Smooth muscle cell (in vitro differentiated cells): ENCODE measurements around the gene NFKBIB. TPM values are rescaled to one million over a fixed set of nuclear protein-coding genes. Genes with fewer than 3 reads are reported as not detected.

Experiments
- DNase-seq: peaks from one replicate; lab custom pipeline; 2025; ENCODE audit not compliant: unreplicated experiment; lab: John Stamatoyannopoulos, UW
- H2AFZ ChIP-seq: fragments of 200-600 bp; sonication (generic); 2 replicates; pipeline ENCODE4 v1.6.0; 2016; ENCODE audit warnings: antibody characterized with exemption, low read depth, mild to moderate bottlenecking
- H3F3A ChIP-seq: fragments of 200-600 bp; sonication (generic); 2 replicates; pipeline ENCODE4 v1.6.0; 2017; ENCODE audit warnings: antibody characterized with exemption, low read depth
- H3K27ac ChIP-seq: fragments of 200-600 bp; sonication (generic); 2 replicates; pipeline ENCODE4 v1.5.1; 2016; ENCODE audit warnings: low read depth, mild to moderate bottlenecking
- H3K27me3 ChIP-seq: fragments of 200-600 bp; sonication (generic); 2 replicates; pipeline ENCODE4 v1.6.1; 2016; ENCODE audit warnings: low read depth, mild to moderate bottlenecking
- H3K36me3 ChIP-seq: fragments of 200-600 bp; sonication (generic); 2 replicates; pipeline ENCODE4 v1.5.1; 2016; ENCODE audit warnings: low read depth
- H3K4me1 ChIP-seq: fragments of 200-600 bp; sonication (generic); 2 replicates; pipeline ENCODE4 v1.5.1; 2016; ENCODE audit warnings: low read depth
- H3K4me2 ChIP-seq: fragments of 200-600 bp; sonication (generic); 2 replicates; pipeline ENCODE4 v1.6.0; 2016; ENCODE audit warnings: mild to moderate bottlenecking
- H3K4me3 ChIP-seq: fragments of 200-600 bp; sonication (generic); 2 replicates; pipeline ENCODE4 v1.5.1; 2016; ENCODE audit warnings: mild to moderate bottlenecking
- H3K79me2 ChIP-seq: fragments of 200-600 bp; sonication (generic); 2 replicates; pipeline ENCODE4 v1.6.0; 2016; ENCODE audit warnings: low read depth, mild to moderate bottlenecking
- H3K9ac ChIP-seq: fragments of 200-600 bp; sonication (generic); 2 replicates; pipeline ENCODE4 v1.6.0; 2016; ENCODE audit warnings: low read depth
- H3K9me3 ChIP-seq: fragments of 200-600 bp; sonication (generic); replicated peaks from 2 replicates; pipeline ENCODE4 v1.5.1; 2016; ENCODE audit warnings: low read depth
- H4K20me1 ChIP-seq: fragments of 200-600 bp; sonication (generic); 2 replicates; pipeline ENCODE4 v1.6.0; 2016; ENCODE audit warnings: low read depth
- WGBS: methylation state at CpG from one replicate; pipeline ENCODE4 v1.1.7; 2016; ENCODE audit warnings: low lambda C conversion rate; 5-methylcytosine and 5-hydroxymethylcytosine counted together
- polyA plus RNA-seq: library from polyadenylated mRNA; unstranded; fragments of >200 nt; fragmentation: Nextera tagmentation; extraction: Ambion mirVana; gene quantifications from 2 replicates; pipeline ENCODE4 v1.2.1, GENCODE V29; 2016
- total RNA-seq: library from RNA; depleted of rRNA; stranded (reverse); fragments of >200 nt; gene quantifications from 2 replicates; pipeline ENCODE4 v1.2.3, GENCODE V29; 2014
- TF ChIP-seq, protein P1 (sequence below): fragments of 200-600 bp; sonication (generic); IDR thresholded peaks from 2 replicates; pipeline ENCODE4 v1.5.1; 2017; ENCODE audit warnings: borderline replicate concordance, mild to moderate bottlenecking, antibody characterized with exemption; ENCODE audit not compliant: insufficient read depth, poor library complexity, severe bottlenecking

NFKBIB gene
- total and polyA plus RNA-seq, 2 experiments from 2014 or later, result 10.9 to 19.2 TPM

DNA sequence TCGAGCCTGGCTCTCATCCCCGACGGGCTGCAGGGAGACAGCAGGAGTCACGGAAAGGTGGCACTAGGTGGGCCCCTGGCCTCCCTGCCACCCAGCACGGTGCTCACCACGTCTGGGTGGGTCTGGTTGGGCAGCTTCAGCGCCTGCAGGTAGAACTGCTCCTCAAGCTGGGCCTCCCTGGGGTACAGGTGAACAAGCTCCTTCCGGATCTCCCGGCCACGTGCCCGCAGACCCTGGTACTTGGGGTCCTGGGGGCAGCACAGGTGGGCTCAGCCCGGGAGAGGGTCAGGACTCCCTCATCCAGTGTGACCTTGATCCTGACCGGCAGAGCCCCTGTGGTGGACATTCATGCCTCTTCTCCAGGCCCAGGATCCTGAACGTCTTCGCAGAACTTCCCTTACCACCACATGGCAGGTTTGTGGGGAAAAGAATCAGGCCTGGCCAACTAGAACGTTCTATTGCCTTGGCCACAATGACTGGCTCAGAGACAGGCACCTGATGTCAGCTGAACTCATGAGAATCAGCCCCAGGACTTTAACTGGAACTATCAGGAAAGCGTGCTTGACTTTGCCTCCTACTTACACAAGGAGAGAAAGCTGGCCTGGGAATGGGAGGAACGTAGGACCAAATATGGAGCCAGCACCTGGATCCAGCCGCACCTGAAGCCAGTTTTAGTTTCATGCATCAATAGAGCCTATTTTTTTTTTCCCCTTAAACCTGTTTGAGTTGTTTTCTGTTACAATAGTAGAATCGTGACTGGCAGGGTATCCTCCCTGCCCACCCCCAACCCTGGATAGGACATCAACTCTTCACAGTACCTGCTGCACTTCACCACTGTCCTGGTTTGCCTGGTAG is 21.9 kb downstream of the NFKBIB start:
- H3K9ac ChIP-seq, result no peak overlapping the region
- no peaks in the 10 kb centered on the region for H3F3A ChIP-seq
- H3K27ac ChIP-seq, result no peak overlapping the region
- H3K36me3 ChIP-seq, result no peaks in the 10 kb centered on the region
- no peak overlapping the region for H3K4me3 ChIP-seq
- no peaks in the 10 kb centered on the region for H3K79me2 ChIP-seq
- no peaks in the 10 kb centered on the region for H4K20me1 ChIP-seq
- no peaks in the 10 kb centered on the region for H3K27me3 ChIP-seq
- DNase-seq, result no peak
- no peaks in the 10 kb centered on the region for H3K9me3 ChIP-seq
- 96% methylated on average over 20 of the region's 20 CpGs for WGBS
- H3K4me2 ChIP-seq, result no peak overlapping the region
- H3K4me1 ChIP-seq, result no peaks in the 10 kb centered on the region
- TF ChIP-seq, protein P1, sequence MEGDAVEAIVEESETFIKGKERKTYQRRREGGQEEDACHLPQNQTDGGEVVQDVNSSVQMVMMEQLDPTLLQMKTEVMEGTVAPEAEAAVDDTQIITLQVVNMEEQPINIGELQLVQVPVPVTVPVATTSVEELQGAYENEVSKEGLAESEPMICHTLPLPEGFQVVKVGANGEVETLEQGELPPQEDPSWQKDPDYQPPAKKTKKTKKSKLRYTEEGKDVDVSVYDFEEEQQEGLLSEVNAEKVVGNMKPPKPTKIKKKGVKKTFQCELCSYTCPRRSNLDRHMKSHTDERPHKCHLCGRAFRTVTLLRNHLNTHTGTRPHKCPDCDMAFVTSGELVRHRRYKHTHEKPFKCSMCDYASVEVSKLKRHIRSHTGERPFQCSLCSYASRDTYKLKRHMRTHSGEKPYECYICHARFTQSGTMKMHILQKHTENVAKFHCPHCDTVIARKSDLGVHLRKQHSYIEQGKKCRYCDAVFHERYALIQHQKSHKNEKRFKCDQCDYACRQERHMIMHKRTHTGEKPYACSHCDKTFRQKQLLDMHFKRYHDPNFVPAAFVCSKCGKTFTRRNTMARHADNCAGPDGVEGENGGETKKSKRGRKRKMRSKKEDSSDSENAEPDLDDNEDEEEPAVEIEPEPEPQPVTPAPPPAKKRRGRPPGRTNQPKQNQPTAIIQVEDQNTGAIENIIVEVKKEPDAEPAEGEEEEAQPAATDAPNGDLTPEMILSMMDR, result no peak
- H2AFZ ChIP-seq, result no peak overlapping the region

DNA sequence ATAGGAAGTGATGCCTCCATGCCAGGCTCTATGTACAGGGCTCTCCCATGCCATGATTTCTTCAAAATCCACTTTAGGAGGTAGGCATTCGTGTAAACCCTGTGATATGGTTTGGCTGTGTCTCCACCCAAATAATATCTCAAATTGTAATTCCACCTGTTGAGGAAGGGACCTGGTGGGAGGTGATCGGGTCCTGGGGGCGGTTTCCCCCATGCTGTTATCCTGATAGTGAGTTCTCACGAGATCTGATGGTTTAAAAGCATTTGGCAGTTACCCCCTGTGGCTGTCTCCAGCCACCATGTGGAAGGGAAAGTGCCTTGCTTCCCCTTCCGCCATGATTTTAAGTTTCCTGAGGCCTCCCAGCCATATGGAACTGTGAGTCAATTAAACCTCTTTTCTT is 22.7 kb downstream of the NFKBIB start:
- no peak for DNase-seq
- Histone ChIP-seq H3K9me3 (no peaks in the 10 kb centered on the region), H3K27me3 (no peaks in the 10 kb centered on the region), H3K4me3 (no peak overlapping the region), H3K4me2 (no peak overlapping the region), H3F3A (no peaks in the 10 kb centered on the region), H3K9ac (no peak overlapping the region), H3K36me3 (no peaks in the 10 kb centered on the region), H3K4me1 (no peaks in the 10 kb centered on the region), H2AFZ (no peak overlapping the region), H3K27ac (no peak overlapping the region), H4K20me1 (no peaks in the 10 kb centered on the region), H3K79me2 (no peaks in the 10 kb centered on the region)
- WGBS, result 98% methylated on average over 5 of the region's 5 CpGs
- TF ChIP-seq, protein P1, result no peak

DNA sequence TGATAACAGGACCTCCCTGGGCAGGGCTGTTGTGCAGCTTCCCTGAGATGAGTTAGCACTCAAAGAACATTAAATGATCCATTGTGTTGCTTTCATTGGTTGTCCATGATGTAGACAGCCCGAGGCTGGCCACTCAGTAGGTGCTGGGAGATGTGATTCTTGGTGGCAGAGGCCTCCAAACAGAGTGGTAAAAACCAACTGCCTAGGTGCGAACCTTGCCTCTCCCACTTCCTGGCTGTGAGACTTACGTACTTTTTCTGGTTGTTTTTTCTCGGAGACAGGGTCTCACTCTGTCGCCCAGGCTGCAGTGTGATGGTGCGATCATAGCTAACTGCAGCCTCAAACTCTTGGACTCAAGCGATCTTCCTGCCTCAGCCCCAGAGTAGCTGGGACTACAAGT is 24.6 kb downstream of the NFKBIB start:
- Histone ChIP-seq H4K20me1 (no peaks in the 10 kb centered on the region), H2AFZ (no peak overlapping the region), H3K9me3 (no peaks in the 10 kb centered on the region), H3K79me2 (peaks cover 10% of the 10 kb centered on the region), H3K4me1 (no peaks in the 10 kb centered on the region), H3F3A (no peaks in the 10 kb centered on the region), H3K4me2 (no peak overlapping the region), H3K4me3 (no peak overlapping the region), H3K9ac (no peak overlapping the region), H3K27ac (no peak overlapping the region), H3K27me3 (no peaks in the 10 kb centered on the region), H3K36me3 (no peaks in the 10 kb centered on the region)
- TF ChIP-seq, protein P1, result no peak
- DNase-seq, result no peak
- WGBS, result 96% methylated on average over 7 of the region's 7 CpGs
